ENCODE results near the gene LEP. TPM values are rescaled to one million over a fixed set of nuclear protein-coding genes. Genes with fewer than 3 reads are reported as not detected.

The LEP gene
- total RNA-seq, 4 donors from 2014 or later = 206 to 1,039 (median 584) TPM

DNA sequence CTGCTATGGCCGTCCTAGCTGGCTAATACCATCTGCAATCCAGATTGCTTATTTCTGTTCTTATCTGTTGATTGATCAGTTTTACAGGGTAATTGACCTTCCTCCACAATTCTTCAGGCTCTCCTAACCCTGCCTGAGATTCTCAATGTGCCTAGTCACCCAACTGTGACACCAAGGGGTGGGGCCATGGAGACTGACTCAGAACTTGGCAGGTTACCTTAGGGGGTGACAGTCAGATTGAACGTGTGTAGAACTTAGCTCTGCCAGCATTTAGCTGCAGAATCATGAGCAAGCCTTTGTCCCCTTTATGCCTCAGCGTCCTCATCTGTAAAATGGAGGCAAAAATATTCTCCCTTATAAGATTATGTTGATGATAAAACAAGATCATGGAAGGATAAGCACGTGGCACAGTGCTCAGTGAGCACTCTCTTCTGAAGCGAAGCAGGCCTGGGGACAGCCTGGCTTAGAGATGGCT, 19.1 kb upstream of the LEP start:
- TF ChIP-seq, protein P1, sequence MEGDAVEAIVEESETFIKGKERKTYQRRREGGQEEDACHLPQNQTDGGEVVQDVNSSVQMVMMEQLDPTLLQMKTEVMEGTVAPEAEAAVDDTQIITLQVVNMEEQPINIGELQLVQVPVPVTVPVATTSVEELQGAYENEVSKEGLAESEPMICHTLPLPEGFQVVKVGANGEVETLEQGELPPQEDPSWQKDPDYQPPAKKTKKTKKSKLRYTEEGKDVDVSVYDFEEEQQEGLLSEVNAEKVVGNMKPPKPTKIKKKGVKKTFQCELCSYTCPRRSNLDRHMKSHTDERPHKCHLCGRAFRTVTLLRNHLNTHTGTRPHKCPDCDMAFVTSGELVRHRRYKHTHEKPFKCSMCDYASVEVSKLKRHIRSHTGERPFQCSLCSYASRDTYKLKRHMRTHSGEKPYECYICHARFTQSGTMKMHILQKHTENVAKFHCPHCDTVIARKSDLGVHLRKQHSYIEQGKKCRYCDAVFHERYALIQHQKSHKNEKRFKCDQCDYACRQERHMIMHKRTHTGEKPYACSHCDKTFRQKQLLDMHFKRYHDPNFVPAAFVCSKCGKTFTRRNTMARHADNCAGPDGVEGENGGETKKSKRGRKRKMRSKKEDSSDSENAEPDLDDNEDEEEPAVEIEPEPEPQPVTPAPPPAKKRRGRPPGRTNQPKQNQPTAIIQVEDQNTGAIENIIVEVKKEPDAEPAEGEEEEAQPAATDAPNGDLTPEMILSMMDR (IDR thresholded peaks at IDR 0.05; ENCODE audit: low read depth) = no peak

DNA sequence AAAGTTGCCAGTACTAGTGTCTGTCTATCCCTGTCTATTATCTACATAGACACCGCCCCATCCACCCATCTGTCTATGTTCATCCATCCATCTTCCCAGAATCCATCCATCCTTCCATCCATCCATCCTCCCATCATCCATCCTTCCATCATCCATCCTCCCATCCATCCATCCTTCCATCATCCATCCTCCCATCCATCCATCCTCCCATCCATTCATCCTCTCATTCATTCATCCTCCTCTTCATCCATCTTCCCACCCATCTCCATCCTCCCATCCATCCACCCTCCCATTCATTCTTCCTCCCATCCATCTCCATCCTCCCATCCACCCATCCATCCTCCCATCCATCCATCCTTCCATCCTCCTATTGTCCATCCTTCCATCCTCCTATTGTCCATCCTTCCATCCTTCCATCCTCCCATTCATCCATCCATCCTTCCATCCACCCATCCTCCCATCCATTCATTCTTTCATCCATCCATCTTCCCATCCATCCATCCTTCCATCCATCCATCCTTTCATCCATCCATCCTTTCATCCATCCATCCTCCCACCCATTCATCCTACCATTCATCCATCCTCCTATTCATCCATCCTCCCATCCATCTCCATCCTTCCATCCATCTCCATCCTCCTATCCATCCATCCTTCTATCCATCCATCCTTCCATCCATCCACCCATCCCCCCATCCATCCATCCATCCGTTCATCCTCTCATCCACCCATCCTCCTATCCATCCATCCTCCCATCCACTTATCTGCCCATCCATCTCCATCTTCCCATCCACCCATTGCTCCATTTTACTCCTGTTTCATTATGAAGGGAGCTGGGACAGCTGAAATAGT, 14.7 kb upstream of the LEP start:
- TF ChIP-seq, protein P1 (IDR thresholded peaks at IDR 0.05; ENCODE audit: low read depth) = no peak

DNA sequence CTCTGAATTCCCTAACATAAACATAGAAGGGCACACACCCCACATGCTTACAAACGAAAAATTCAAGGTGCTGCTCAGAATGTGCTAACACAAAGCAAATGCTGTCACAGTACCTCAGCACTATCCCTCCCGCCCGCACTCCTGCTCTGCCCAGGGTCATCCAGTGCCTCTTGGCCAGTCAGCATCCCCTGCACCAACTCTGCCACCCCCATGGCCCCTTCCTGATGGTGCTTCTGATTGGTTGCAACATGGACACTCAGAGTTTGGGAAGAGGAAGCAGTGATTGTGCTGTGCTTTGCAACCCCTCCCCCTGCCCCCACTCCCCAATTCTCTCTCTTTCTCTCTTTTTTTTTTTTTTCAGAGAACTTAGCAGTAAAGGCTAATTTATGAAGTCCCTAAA, 13.8 kb upstream of the LEP start:
- TF ChIP-seq, protein P1 (IDR thresholded peaks at IDR 0.05; ENCODE audit: low read depth) = no peak

DNA sequence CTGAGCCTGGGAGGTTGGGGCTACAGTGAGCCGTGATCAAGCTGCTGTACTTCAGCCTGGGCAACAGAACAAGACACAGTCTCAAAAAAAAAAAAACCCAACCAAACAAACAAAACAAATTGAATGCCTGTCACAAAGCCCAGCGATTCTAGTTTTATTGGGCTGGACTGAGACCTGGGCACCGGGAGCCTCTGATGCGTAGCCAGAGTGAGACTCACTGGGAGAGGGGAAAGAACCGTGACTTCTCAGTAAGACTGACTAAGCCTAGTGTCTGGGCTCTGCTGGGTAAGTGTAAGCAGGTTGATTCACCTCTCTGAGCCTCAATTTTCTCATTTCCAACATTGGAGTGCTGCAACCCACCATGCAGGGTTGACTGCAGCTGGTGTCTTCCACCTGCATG, 10.1 kb upstream of the LEP start:
- TF ChIP-seq, protein P1 (IDR thresholded peaks at IDR 0.05; ENCODE audit: low read depth) = no peak

DNA sequence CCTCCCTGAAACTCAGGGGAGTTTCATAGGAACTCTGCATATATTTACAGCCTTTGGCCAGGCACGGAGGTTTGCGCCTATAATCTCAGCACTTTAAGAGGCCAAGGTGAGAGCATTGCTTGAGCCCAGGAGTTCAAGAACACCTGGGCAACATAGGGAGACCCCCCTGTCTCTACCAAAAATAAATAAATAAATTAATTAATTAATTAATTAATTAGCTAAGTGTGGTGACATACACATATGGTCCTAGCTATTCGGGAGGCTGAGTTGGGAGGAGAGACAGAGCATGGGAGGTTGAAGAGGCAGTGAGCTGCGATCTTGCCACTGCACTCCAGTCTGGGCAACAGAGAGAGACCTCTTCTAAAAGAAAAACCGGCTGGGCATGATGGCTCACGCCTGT, 9.4 kb upstream of the LEP start:
- TF ChIP-seq, protein P1 (IDR thresholded peaks at IDR 0.05; ENCODE audit: low read depth) = no peak

DNA sequence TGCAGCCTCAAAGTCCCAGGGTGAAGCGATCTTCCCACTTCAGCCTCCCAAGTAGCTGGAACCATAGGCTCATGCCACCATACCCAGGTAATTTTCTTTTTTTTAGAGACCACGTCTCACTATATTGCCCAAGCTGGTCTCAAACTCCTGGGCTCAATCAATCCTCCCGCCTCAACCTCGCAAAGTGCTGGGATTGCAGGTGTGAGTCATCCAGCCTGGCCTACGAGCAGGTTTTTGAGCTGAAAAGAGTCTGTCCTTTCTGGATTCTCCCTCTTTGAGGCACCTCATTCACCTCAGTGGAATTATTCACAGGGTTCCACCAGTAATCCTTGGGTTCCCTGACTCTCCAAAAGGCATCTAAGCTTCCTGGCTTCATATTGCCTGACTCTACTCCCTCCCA, 7.6 kb upstream of the LEP start:
- TF ChIP-seq, protein P1 (IDR thresholded peaks at IDR 0.05; ENCODE audit: low read depth) = no peak

DNA sequence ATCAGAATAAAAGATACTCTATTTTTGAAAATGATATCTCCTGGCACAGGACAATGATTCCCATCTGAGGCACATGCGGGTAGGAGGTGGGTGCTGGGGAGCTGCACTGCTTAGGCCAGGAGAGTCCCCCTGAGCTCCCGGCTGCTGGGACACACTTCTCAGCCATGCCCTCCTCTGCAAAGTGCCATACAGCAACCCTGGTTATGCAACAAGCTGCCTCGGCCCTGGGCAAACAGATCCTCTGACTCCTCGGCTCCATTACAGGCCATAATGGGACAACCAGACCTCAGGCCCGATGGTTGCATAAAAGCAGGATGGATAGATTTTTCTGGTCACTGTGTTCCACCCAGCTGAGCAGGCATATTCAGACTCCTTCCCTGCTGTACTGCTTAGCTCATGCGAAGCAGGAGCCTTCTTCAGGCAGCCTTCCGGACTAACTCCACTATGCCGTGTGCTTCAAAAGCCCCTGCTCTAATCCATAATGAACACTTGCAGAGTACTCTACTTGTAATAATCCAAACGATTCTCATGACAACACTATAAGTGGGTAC, 6.5 kb upstream of the LEP start:
- TF ChIP-seq, protein P1 (IDR thresholded peaks at IDR 0.05; ENCODE audit: low read depth) = no peak
